Stimulated activated naive CD4-positive, alpha-beta T cell (primary cell): Measurements from ENCODE around the gene AOPEP.

Source experiments
- DNase-seq, 6 experiments: peaks; one replicate each; lab custom pipeline; 2025; lab: John Stamatoyannopoulos, UW

The AOPEP gene

GRCh38 chr9:94896512-94896911 is 170.0 kb downstream of the AOPEP start:
- DNase-seq = no peak

DNA sequence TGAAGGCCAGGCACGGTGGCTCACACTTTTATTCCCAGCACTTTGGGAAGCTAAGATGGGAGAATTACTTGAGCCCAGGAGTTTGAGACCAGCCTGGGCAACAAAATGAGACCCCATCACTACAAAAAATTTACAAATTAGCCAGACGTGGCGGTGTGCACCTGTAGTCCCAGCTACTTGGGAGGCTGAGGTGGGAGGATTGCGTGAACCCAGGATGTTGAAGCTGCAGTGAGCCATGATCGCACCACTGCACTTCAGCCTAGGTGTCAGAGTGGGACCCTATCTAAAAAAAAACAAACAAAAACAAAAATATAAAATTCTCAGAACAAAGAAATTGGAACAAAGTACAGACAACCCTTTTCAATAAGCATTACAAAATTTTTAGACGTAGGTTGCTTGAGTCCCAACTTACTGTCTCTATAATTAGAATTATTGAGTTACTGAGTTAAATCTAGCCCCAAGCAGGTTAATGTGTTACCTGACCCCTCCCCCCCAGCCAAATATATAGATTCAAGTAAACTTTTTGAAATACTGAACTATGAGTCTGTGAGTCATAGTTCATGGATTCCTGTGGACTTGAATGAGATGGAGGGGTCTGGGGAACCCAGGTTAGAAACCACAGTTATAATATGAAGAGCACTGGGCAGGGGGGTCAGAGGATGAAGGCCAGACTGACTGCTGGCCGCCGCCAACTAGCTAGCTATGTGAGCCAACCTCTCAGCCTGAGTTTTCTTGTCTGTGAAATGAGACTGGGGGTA is 173.1 kb downstream of the AOPEP start:
- no peak for DNase-seq

DNA sequence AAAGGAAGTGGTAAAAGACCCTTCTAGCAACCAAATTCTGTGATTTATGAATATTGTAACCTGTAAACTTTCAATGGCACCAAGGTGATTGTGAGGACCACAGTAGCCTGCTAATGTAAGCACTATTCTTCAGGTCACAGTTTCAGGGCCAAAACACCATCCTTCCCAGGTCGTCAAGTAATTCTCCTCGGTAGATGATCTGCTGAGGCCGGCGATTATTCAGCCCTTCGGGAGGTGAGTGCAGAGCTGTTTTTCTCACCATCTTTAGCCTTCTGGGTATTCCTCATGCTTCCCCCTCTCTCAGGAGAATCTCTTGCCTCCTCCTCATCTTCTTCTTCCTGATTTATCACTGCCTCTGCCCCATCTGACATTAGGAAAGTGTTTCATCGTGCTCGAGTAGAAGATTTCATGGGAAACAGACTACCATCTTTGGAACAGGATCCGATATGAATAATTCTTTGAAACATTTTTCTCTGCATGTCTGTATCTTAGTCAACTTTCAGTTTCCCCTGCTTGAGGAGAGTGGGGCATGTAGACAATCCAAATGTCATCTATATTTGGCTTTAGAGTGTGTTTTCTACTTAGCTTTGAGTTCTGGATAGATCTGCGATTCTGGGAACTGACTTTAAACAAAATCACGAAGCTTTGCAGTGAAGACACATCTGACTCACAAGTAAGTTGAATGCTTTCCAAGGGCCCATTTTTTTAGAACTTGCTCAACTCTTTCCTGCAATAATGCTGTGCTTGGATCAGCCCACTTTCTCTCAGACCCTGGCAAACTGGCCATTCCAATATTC is 173.9 kb downstream of the AOPEP start:
- no peak for DNase-seq

DNA sequence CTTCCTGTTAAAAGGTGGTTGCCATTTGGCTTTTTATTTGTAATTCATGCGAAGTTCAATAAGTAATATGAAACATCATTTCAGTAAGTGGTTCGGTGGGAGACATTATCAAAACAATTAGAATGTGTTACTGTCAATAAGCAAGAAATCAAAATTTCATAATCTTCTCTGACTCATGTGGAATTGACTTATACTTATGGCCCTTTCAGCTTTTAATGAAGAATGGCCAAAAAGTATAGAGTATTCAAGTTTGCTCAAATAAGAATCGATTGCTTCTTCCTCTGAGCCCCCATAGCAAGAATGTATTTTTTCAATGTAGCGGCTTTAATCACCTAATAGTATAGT is 174.5 kb downstream of the AOPEP start:
- no peak for DNase-seq

DNA sequence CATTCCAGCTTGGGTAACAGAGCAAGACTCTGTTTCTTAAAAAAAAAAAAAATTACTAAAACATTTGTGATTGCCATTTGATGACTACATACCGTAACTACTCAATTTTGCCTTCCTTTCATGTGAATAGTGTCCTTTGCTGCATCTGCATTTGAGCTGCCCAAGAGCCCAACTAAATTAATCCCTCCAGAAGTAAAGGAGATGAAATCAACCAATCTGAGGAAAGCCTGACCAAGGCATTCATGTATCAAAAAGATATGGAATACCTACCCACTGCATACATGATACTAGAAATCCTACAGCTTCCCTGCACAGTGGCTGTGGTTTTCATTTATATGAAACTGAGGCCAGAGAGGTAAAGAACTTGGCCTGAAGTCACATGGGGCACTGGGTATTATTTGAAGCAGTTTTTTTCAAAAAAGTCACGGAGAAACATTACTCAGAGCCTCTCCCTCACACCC is 177.5 kb downstream of the AOPEP start:
- no peak for DNase-seq

DNA sequence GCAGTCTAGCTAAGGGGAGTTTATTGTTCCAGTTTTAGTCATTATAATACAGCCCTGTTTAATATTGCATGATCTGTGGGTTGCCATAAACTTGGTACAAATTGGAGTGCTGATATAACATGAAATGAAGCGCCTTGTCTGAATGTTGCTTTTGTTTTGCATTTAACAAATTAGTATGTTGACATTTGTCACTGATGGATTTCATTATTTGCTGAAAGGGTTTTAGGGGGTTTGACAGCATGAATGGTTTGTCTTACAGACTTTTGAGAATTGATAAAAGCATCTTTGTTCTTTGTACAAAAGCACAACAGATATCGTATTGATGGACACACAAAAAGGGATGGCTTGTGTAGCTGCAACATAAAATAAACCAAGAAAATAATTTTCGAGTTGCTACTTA is 178.3 kb downstream of the AOPEP start:
- DNase-seq = no peak

- DNase-seq = no peak
These were observed 179.1 kb downstream of the AOPEP start for GRCh38 chr9:94905606-94906005.

- DNase-seq = no peak
These were observed 179.7 kb downstream of the AOPEP start for GRCh38 chr9:94906181-94906580.

GRCh38 chr9:94906713-94907112 is 180.2 kb downstream of the AOPEP start:
- no peak for DNase-seq

- no peak for DNase-seq
These were observed 180.9 kb downstream of the AOPEP start for GRCh38 chr9:94907264-94907936.

GRCh38 chr9:94908011-94908563 is 181.6 kb downstream of the AOPEP start:
- DNase-seq = no peak

DNA sequence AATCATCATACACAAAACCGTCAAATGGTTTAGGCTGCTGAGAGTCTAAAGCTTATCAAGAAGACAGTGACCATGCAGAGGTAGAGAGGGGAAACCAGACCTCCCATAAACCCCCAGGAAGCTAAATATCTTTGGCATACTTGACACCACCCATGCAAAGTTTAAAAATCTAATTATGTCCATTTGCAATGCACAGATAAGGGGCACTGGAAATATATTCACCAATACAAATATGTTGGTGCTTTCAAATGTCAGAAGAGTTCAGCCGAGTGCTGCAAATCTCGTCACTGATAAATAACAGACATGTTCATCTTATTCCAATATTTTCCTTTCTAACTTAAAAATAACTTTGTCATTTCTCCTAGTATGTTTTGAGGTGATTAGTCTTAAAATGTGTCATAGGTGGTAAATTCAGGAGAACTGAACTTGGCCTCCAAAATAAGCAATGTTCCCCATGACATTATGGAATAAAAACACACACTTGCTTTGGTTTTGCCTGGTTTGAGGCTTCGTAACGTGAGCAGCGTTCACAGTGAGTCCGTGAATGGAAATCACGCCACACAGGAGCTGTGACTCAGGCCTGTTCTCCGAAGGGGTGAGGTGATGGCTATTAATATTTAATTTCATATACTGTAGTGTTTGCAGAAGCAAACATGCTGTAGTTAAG is 182.2 kb downstream of the AOPEP start:
- DNase-seq = no peak

DNA sequence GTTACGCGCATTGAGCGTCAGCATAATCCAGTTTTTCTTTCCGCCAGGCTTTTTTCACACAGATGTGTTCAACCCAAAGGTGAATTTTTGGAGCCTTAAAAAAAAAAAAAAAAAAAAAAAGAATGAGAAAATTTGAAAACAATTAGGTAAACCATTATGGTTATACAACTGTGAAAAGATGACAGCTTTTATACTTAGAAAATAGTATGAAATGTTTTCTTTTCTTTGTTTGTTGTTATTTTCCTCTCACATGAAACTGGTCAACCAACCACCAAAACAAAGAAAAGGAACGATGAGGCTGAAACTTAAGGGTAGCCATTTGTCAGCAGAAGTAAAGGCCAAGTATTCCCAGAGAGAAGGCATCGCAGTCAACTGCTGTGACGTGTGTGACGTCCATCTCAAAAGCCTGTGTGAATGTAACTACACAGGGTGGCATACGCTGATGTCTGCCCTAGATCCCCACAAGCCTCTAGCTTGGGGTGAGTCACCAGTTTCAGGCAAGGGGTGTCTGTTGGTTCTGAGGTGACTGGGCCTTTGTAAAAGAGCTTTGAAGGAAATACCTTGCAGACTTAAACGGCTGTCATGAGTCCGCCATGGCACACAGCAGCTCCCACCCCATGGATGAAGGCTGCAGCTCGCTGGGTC is 182.9 kb downstream of the AOPEP start:
- no peak for DNase-seq

DNA sequence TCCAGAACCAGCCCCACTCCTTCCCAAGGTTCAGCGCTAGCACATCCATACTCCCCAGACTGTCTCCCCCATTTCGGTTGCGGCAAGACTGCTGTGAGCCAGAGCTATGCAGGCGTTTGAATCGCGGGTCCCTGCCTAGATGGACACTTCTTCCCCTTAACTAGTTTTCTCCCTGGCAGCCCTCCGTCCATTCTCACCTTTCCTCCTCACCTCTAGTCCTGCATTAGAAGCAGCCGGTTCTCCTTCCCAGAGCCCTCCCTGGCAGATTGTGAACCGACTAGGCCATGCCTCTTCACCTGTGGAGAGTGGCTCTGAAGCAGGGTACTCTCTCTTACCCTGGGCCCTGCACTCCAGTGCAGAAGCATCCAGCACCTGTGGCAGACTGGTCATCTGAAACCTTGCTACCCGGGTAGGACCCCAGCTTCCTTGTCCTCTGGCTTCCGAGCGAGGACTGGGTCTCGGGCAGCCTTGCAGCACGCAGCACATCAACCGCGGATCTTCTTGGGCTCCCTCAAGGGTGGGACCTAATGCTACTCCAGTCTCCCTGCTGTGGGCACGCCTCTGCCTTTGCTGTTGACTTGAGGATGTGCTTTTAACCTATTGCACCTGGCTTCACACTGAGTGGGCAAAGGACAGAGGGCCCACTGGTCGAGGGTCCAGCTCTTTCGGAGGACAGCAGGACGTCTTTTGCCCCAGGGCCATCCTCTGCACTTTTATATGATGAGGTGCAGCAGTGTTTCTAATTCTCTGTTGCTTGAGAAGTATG is 183.6 kb downstream of the AOPEP start:
- DNase-seq = no peak

DNA sequence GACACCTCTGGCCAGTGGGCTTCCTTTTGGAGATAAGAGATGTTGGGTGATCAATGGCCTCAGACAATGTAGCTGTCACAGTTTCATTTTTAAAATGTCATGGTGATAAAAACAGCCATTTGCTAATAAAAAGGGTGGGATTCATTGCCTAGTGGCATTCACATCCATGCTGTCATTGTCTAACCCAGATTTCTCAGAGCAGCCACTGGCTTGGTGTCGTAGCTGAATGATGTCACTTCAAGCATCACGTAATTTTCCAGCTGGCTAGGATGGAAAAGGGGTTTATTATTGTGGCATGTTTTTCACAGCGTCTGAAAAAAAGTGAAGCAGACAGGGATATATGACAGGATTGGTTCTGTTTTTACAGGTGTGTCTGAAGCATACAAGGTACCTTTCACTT is 184.7 kb downstream of the AOPEP start:
- DNase-seq = no peak

GRCh38 chr9:94911986-94912635 is 185.6 kb downstream of the AOPEP start:
- DNase-seq = no peak

DNA sequence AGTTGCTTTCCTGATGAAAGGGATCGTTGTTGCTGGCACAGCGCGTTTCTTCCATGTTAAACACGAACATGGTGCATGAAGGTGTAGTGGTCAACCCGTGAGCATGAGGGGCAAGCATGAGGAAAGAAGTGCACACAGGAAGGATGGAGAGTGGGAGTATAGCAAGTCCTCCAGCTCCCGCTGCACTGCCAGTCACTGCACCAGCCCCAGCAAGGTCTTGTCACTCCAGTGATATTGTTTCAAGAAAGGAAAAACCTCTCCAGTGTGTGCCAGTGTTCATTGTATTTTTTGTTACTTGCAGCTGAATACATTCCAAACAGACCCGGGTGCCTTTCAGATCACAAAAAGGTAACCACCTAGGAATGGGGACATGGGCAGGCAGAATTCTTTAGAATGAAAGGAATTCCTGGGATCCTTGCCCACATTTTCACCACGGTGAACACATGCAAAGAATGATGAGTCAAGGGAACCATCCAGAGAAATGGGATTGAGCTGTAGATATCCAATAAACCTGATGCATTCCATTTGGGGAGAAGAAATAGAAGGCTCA is 186.3 kb downstream of the AOPEP start:
- DNase-seq = no peak

DNA sequence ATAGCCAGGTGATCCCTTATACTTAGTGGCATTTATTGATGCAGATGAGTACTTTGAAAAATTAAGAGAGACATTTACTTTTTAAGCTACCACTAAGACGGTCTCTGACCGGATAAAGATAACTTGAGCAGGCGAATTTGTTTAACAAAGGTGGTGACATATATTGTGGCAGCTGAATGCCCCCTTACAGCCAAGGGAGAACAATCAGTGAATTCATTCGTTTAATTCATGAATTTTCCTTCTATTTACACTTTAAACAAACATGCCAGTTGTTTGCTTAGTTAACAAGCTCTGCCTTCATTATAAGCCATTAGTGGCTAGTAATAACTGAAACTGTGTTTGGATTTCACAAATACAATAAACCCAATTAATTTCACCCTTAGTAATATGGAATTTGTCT is 187.1 kb downstream of the AOPEP start:
- DNase-seq = no peak

DNA sequence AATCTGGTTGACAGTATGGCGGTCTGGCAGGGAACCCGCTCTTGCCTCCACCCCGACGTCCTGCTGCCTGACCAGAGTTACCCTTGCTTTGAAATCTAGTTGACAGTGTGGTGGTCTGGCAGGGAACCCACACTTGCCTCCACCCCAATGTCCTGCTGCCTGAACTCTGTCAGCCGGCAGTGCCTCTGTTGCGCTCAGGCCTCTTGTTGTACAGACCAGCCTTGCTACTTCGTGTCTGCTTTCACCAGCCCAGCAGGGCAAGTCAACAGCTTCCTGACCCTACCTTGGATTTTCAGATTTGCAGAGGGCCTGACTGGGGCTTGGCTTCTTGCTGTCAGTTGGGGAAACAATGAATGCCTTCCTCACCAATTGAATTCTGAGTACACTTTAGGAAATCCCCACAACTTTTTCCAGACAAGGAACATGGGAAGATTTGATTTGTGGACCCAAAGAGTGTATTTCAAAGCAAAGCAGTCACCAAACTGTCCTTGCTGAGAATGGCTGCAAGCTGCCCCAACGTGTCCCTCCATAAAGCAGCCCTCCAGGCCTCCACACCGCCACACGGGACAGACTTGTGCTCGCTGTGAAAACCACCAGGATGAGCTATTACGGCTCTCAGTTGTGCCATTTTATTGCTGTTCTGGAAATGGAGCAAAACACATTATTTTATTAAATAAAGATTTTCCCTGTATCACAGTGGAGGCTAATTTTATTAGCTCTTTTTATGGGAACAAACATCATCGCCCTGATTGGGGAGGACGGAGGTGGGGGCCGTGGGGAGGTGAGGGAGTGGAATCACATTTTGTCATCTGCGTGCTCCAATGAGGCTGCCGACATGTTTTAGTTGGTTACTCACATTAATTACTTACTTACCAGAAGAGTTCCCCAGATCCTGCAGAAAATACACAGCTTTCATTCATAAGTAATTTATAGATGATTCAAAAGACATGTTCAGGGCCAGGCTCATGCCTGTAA is 189.3 kb downstream of the AOPEP start:
- no peak for DNase-seq
